Measurements from ENCODE around the gene TENM4. TPM values are rescaled to one million over a fixed set of nuclear protein-coding genes. Genes with fewer than 3 reads are reported as not detected.

Gene TENM4
- total and polyA plus RNA-seq, 2 of the 8 experiments (the other 6 are each of a cell fraction or from before 2014, with no cell fraction given): 3.5 to 7.2 TPM

GRCh38 chr11:79110321-79110720 lies 330.5 kb downstream of the TENM4 start:
- no peak overlapping the region for H4K8ac ChIP-seq (ENCODE audit: extremely low read depth, insufficient read depth, low read length)
- ChIA-PET POLR2A (ENCODE audit: partially characterized antibody) (interaction anchor here (1.3 kb wide), 1 partner anchor 9 kb away, joined by 3 read pairs; no protein-coding TSS in a partner anchor), CTCF (ENCODE audit: partially characterized antibody) (interaction anchor here (0.8 to 3.5 kb wide), 3 partner anchors 11 to 34 kb away, joined by 3 to 42 read pairs (median 3); no protein-coding TSS in a partner anchor)
- no peaks in the 10 kb centered on the region; a peak in 1 of 8 replicates for H3K36me3 ChIP-seq (ENCODE audit: control insufficient read depth in 2 of 4, insufficient read depth in 4 of 4, low read length in 3 of 4)
- no peak overlapping the region for H3K18ac ChIP-seq (ENCODE audit: extremely low read depth, low read length)
- H3K79me2 ChIP-seq (ENCODE audit: control insufficient read depth in 1 of 2, insufficient read depth in 2 of 2, low read length in 2 of 2): no peaks in the 10 kb centered on the region
- H3K56ac ChIP-seq (replicated peaks; ENCODE audit: insufficient read length, low read depth, low read length): no peak overlapping the region
- H4K5ac ChIP-seq (ENCODE audit: insufficient read length, low read depth, low read length): no peak overlapping the region
- H4K20me1 ChIP-seq (replicated peaks in 1 of 2; ENCODE audit: control insufficient read depth in 1 of 2, insufficient read depth in 2 of 2, low read length in 2 of 2): no peaks in the 10 kb centered on the region
- no peak overlapping the region for H4K91ac ChIP-seq (replicated peaks; ENCODE audit: insufficient read length, low read length)
- no peak overlapping the region for H2BK5ac ChIP-seq (ENCODE audit: low read depth, low read length)
- no peak overlapping the region for H2AK5ac ChIP-seq (ENCODE audit: low read depth, low read length)
- no peak overlapping the region for H3K23ac ChIP-seq (ENCODE audit: insufficient read length)
- peaks cover 0 to 5% (median 0%) of the 10 kb centered on the region in 4 experiments; a peak in 2 of 7 replicates for H3K4me1 ChIP-seq (replicated peaks in 1 of 4; ENCODE audit: control insufficient read depth in 3 of 4, insufficient read depth in 4 of 4, low read length in 3 of 4)
- no peak overlapping the region for H2BK12ac ChIP-seq (ENCODE audit: low read depth, low read length)
- no peaks in the 10 kb centered on the region; the same call in 1 of the 2 replicates for H3K23me2 ChIP-seq (ENCODE audit: low read depth, low read length)
- H2AFZ ChIP-seq (ENCODE audit: low read length): no peak overlapping the region
- TF ChIP-seq EZH2 (IDR thresholded peaks at IDR 0.05; ENCODE audit: low read depth, low read length, severe bottlenecking): no peak
- TF ChIP-seq SAP30 (IDR thresholded peaks at IDR 0.05; ENCODE audit: insufficient read depth, insufficient replicate concordance, low read length): no peak
- TF ChIP-seq BCL11A (IDR thresholded peaks at IDR 0.05; ENCODE audit: low read depth in 2 of 2, low read length in 2 of 2): no peak
- TF ChIP-seq YY1 (IDR thresholded peaks at IDR 0.05; ENCODE audit: low read depth, low read length): no peak
- no peak for TF ChIP-seq HDAC6 (IDR thresholded peaks at IDR 0.05; ENCODE audit: low read depth, low read length)
- TF ChIP-seq MAX (IDR thresholded peaks at IDR 0.05): no peak
- no peak for TF ChIP-seq MAFK (IDR thresholded peaks at IDR 0.05; ENCODE audit: low read depth, low read length)
- no peak for TF ChIP-seq CTCF (IDR thresholded peaks at IDR 0.05; ENCODE audit: control extremely low read depth in 1 of 3, insufficient read depth in 1 of 3, low read depth in 1 of 3, low read length in 3 of 3)
- no peak for TF ChIP-seq SP2 (IDR thresholded peaks at IDR 0.05; ENCODE audit: low read length)
- no peak for TF ChIP-seq KDM1A (IDR thresholded peaks at IDR 0.05; ENCODE audit: borderline replicate concordance, low read length)
- no peak overlapping the region for H3K9ac ChIP-seq (replicated peaks in 1 of 4; ENCODE audit: extremely low read depth in 1 of 4, low read depth in 3 of 4, low read length in 3 of 4)
- no peak overlapping the region for H2BK15ac ChIP-seq (ENCODE audit: low read length)
- H3K27ac ChIP-seq (ENCODE audit: low read depth, low read length): no peak overlapping the region
- FAIRE-seq: no peak
- 96% methylated on average over 3 of the region's 3 CpGs; no CpG with 5 or more reads in 1 of the 2 experiments for WGBS, 2 experiments (ENCODE audit: extremely low coverage in 1 of 2, insufficient coverage in 1 of 2, insufficient read length in 1 of 2, insufficient replicate concordance in 2 of 2, low coverage in 1 of 2, low lambda C conversion rate in 2 of 2, missing lambda C conversion rate in 1 of 2)
- no peaks in the 10 kb centered on the region for H3K79me1 ChIP-seq (ENCODE audit: low read depth, low read length)
- no peak overlapping the region for H3K4ac ChIP-seq (replicated peaks; ENCODE audit: insufficient read length, low read depth, low read length)
- H3K14ac ChIP-seq (ENCODE audit: insufficient read length): no peak overlapping the region
- H3K9me3 ChIP-seq (ENCODE audit: insufficient read depth in 2 of 2, low read depth in 1 of 2, low read length in 1 of 2): no peaks in the 10 kb centered on the region
- H2BK20ac ChIP-seq (ENCODE audit: low read length): no peak overlapping the region
- no peak overlapping the region for H3K4me2 ChIP-seq (ENCODE audit: insufficient read depth in 1 of 2, low read depth in 2 of 2, low read length in 2 of 2)
- H3K27me3 ChIP-seq (replicated peaks in 1 of 4; ENCODE audit: control insufficient read depth in 3 of 4, extremely low read depth in 1 of 4, insufficient read depth in 3 of 4, low read length in 3 of 4): no peaks in the 10 kb centered on the region; a peak in 1 of 7 replicates
- no peak overlapping the region for H3K4me3 ChIP-seq (ENCODE audit: extremely low read depth in 1 of 4, insufficient read depth in 2 of 4, low read depth in 3 of 4, low read length in 4 of 4)
- DNase-seq (ENCODE audit: low read depth in 1 of 2, low spot score in 2 of 2): no peak
- no peak overlapping the region for H2BK120ac ChIP-seq (replicated peaks; ENCODE audit: low read depth, low read length)
